NCI-H2107 (cell line): Measurements from ENCODE around the gene SPATA9.
"Not testable (repeated sequence)": the region's sequence is repeated elsewhere in the genome, so short reads cannot be mapped to it uniquely, and the experiment has no call there.

Source experiments
- DNase-seq: peaks from one replicate; lab custom pipeline; 2025; lab: John Stamatoyannopoulos, UW

Gene SPATA9

GRCh38 chr5:95717439-95717838 lies 34.6 kb upstream of the SPATA9 start:
- no peak for DNase-seq

DNA sequence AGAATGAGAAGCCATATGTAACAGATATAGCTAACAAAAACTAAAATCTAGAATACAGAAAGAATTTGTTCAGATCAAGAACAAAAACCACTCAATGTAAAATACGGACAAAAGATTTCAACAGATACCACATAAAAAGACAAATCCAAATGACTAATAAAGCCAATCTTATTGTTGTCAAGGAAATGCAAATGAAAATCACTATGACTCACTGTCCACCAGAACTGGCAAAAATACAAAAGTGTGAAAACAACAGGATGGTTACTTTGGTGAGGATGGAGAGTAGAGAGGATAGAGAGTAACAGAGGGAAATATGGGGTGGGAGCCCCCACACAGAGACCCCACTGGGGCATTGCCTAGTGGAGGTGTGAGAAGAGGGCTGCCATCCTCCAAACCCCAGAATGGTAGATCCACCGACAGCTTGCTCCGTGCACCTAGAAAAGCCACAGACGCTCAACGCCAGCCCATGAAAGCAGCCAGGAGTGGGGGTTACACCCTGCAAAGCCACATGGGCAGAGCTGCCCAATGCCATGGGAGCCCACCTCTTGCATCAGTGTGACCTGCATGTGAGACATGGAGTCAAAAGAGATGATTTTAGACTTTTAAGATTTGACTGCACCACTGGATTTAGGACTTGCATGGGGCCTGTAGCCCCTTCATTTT lies 33.1 kb upstream of the SPATA9 start:
- no peak for DNase-seq

DNA sequence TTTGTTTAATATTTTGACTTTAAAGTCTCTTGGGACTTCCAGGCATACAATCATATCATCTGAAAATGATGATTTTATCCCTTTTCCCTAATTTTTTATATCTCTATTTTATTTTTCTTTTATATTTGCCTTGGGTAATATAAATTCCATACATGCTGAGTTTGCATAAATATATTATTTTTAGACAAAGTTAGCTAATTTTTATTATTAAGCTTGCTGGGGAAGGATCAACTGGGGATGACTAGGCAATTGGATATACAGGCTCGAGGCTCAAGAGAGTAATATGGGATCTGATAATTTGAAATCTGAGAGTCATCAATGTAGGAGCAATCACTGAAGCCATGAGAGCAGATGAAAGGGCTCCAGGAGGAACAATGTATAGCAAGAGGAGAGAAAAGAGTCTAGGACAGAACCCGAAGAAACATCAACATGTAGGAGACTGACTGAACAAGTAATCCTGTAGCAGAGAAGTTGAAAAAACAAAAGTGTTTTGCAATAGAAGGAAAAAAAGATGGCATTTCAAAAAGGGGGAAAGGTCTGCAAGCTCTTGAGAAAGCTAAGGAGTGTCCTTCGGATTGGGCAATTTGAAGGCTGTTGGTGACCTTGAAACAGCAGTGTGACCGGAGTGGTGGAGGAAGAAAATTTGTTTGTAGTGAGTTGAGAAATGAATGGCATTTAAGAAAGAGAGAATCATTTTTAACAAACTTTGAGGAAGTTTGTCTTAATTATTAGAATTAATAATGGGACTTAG lies 31.3 kb upstream of the SPATA9 start:
- DNase-seq: no peak

GRCh38 chr5:95713246-95713645 lies 30.5 kb upstream of the SPATA9 start:
- DNase-seq: not testable (repeated sequence)

DNA sequence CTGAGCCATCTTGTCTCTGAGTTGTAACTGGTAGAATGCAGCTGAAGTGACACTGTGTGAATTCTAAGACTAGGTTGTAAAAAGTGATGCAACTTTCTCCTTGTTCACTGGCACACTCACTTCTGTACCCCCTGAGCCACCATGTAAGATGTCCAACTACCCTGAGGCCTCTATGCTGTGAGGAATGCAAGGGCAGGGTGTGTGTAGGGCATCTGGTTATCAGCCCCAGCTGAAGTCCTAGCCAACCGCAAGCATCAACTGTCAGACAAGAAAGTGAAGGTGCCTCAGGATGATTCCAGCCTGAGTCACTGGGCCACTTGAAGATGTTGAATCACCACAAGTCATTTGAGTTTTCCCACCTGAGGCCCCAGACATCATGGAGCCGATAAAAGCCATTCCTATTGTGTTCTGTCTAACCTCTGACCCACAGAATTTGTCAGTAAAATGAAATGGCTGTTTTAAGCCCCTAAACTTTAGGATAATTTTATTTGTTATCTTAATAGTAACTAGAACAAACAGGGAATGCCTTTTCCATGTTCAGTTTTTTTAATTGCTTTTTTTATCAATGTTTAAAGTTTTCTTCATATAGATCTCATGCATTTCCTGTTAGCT lies 29.7 kb upstream of the SPATA9 start:
- no peak for DNase-seq

- no peak for DNase-seq
Measured at GRCh38 chr5:95711501-95712346, 28.9 kb upstream of the SPATA9 start.

DNA sequence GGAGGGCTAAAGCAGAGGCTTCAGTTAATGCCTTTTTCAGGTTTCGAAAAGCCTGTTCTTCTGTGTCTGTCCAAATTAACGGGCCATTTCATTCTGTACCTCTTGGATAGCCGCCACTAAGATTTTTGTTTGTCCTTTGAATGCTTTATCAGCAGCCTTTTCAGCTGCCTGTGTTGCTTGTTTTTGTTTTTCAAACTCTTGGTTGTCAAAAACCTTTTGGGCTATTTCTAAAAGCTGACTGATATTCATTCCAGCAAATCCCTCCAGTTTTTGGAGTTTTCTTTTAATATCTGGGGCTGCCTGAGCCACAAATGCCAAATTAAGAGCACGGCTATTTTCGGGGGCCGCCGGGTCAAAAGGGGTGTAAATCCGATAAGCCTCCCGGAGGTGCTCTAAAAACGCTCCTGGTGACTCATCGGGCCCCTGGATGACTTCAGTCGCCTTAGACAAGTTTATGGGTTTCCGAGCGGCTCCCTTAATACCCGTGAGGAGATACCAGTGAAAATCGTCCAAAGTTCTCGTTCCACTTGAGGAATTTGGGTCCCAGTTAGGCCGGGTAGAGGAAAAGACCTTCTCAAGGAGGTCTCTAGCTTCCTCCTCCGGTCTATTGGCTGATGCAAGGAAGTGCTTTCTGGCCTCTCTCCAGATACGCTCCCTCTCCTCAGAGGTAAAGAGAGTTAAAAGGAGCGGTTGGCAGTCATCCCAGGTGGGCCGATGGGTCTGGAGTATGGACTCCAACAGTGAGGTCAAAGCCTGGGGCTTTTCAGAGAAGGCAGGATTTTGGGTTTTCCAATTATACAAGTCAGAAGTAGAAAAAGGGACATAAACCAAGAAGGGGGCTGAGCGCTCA lies 28.1 kb upstream of the SPATA9 start:
- DNase-seq: not testable (repeated sequence)

- DNase-seq: no peak
Measured at GRCh38 chr5:95709967-95710650, 27.3 kb upstream of the SPATA9 start.

DNA sequence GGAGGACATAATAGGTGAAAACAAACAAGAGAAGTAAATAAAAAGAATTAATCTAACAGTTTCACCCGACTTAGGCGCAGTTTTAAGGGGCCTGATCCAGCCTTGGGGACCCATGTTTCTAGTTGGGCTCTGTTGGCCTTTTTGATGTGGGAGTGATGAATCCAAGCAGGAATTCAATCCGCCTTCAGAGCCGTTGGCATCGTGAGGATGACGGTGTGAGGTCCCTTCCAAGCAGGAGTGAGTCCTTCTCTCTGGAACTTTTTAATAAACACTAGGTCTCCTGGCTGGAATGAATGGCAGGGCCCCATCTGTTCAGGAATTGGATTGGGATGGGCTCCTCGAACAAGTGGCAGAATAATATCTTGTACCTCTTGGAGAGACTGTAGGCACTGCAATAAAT lies 26.1 kb upstream of the SPATA9 start:
- DNase-seq: no peak

- not testable (repeated sequence) for DNase-seq
Measured at GRCh38 chr5:95707534-95708188, 24.9 kb upstream of the SPATA9 start.

DNA sequence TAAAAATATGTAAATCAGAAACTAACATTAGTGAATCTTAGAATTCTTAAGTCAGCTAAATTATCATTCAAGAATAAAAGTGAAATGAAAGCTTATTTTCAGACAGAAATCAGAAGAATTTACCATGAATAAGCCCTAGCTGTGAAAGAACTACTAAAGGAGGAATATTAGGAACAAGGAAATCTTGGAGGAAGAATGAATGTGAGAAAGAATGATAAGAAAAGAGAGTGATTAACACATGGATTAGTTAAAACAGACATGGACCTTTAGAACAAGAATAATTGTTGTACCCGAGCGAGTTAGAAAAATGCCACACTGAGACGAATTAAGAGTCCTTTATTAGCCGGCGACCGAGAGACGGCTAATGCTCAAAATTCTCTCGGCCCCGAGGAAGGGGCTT lies 24.3 kb upstream of the SPATA9 start:
- DNase-seq: no peak

DNA sequence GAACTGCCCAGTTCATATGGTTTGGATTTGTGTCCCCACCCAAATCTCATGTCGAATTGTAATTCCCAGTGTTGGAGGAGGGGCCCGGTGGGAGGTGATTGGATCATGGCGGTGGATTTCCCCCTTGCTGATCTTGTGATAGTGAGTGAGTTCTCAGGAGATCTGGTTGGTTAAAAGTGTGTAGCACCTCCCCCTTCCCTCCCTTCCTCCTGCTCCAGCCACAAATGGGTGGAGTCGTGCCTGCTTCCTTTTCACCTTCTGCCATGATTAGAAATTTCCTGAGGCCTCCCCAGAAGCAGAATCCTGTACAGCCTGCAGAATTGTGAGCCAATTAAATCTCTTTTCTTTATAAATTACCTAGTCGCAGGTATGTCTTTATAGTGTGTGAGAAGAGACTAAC lies 23.4 kb upstream of the SPATA9 start:
- not testable (repeated sequence) for DNase-seq

- no peak for DNase-seq
Measured at GRCh38 chr5:95704150-95704549, 21.4 kb upstream of the SPATA9 start.

- DNase-seq: no peak
Measured at GRCh38 chr5:95701074-95701473, 18.3 kb upstream of the SPATA9 start.

GRCh38 chr5:95699337-95699736 lies 16.5 kb upstream of the SPATA9 start:
- DNase-seq: no peak

GRCh38 chr5:95697781-95698681 lies 15.2 kb upstream of the SPATA9 start:
- no peak for DNase-seq

DNA sequence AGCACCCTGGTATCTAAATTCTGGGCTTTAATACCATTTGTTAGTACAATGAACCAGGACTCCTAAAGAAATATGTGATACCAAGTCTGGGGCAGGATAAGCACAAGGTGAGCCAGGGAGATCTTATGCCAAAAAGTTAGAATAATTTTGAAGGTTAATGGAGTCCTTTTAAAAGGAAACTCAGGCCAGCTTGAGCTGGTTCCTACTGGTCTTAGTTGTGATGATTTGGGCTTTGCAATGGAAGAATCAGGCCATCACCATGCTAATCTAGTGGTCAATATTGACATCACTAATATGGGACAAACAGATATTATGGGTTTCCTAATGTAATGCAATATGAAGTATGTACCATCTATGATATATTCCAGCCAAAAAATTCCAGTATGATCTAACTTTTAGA lies 7.5 kb upstream of the SPATA9 start:
- no peak for DNase-seq

DNA sequence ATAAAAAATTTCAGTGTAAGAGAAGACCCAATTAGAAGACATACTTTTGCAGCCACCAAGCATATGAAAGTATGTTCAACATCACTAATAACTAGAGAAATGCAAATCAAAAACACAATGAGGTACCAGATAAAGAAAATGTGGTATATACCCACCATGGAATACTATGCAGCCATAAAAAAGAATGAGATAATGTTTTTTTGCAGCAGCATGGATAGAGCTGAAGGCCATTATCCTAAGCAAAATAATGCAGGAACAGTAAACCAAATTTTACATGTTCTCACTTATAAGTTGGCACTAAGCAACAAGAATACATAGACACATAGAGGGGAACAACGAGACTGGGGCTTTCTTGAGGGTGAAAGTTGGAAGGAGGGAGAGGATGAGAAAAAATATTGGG lies 6.9 kb upstream of the SPATA9 start:
- no peak for DNase-seq

GRCh38 chr5:95686651-95687050 lies 3.9 kb upstream of the SPATA9 start:
- DNase-seq: no peak
